ENCODE results near the gene HOXB3. TPM values are rescaled to one million over a fixed set of nuclear protein-coding genes. Genes with fewer than 3 reads are reported as not detected.
"Not testable (repeated sequence)": the region's sequence is repeated elsewhere in the genome, so short reads cannot be mapped to it uniquely, and the experiment has no call there.

HOXB3 gene
- total RNA-seq, 6 donors from 2014 or later = 2.9 to 12.6 (median 7.9) TPM

GRCh38 chr17:48513097-48513496 lies 76.9 kb downstream of the HOXB3 start:
- ATAC-seq (ENCODE audit: low FRiP score in 2 of 2) (no peak), DNase-seq (no peak)
- Histone ChIP-seq H3K27ac (no peak overlapping the region), H3K27me3 (no peaks in the 10 kb centered on the region), H3K9me3 (no peaks in the 10 kb centered on the region), H3K4me3 (no peak overlapping the region), H3K36me3 (no peaks in the 10 kb centered on the region), H3K4me1 (peaks cover 0 to 4% (median 2%) of the 10 kb centered on the region in 4 donors)
- TF ChIP-seq POLR2A (IDR thresholded peaks at IDR 0.05) = no peak
- no peak for TF ChIP-seq POLR2AphosphoS5 (IDR thresholded peaks at IDR 0.05)
- 47 to 73% methylated on average over 7 of the region's 7 CpGs for WGBS, 2 donors

DNA sequence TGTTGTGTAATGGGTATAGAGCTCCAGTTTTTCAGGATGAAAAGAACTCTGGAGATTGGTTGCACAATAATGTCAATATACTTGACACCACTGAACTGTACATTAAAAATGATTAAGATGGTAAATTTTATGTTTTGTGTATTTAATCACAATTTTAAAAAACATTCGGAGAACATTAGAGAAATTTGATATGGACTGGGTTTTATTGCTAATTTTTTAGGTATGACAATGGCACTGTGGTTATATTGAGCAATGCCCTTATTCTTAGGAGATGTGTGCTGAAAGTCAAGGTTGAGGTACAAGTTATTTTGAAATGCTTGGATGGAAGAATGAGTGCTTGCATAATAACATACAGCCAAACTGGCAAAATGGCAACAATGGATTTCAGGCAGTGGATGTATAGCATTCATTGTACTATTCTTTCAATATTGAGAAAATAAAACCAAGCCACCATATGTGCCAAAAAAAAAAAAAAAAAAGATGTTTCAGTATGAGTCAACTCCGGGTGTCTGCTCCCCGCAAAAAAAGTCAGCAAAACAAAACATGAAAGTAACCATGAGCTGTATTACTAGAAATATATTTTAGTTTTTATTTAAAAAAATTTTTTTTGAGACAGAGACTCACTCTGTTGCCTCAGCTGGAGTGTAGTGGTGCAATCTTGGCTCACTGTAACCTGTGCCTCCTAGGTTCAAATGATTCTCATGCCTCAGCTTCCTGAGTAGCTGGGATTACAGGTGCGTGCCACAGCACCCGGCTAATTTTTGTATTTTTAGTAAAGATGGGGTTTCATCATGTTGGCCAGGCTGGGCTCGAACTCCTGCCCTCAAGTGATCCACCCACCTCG lies 79.1 kb downstream of the HOXB3 start:
- Histone ChIP-seq H3K9me3 (no peaks in the 10 kb centered on the region), H3K4me1 (peaks cover 0 to 4% (median 2%) of the 10 kb centered on the region in 4 donors), H3K27ac (no peak overlapping the region), H3K36me3 (no peaks in the 10 kb centered on the region), H3K27me3 (no peaks in the 10 kb centered on the region), H3K4me3 (no peak overlapping the region)
- ATAC-seq (ENCODE audit: low FRiP score in 2 of 2) = no peak
- WGBS, 2 donors = 74 to 85% methylated on average over 7 of the region's 7 CpGs
- no peak for DNase-seq
- no peak for TF ChIP-seq POLR2A (IDR thresholded peaks at IDR 0.05)
- TF ChIP-seq EP300 (IDR thresholded peaks at IDR 0.05) = no peak
- TF ChIP-seq POLR2AphosphoS5 (IDR thresholded peaks at IDR 0.05) = no peak

- no peak overlapping the region for H3K27ac ChIP-seq
- H3K4me1 ChIP-seq = peaks cover 0 to 4% (median 2%) of the 10 kb centered on the region in 4 donors
- DNase-seq (no peak), ATAC-seq (ENCODE audit: low FRiP score in 2 of 2) (no peak)
- no peak overlapping the region for H3K4me3 ChIP-seq
- no peak for TF ChIP-seq POLR2AphosphoS5 (IDR thresholded peaks at IDR 0.05)
- TF ChIP-seq CTCF (IDR thresholded peaks at IDR 0.05) = no peak
- TF ChIP-seq POLR2A (IDR thresholded peaks at IDR 0.05) = no peak
- no peak for TF ChIP-seq EP300 (IDR thresholded peaks at IDR 0.05)
- H3K9me3 ChIP-seq = no peaks in the 10 kb centered on the region
- WGBS, 2 donors = 67 to 77% methylated on average over 2 of the region's 2 CpGs
- H3K36me3 ChIP-seq = no peaks in the 10 kb centered on the region
- H3K27me3 ChIP-seq = no peaks in the 10 kb centered on the region
These were observed 79.7 kb downstream of the HOXB3 start for GRCh38 chr17:48510381-48510760.

GRCh38 chr17:48509708-48510107 lies 80.3 kb downstream of the HOXB3 start:
- not testable (repeated sequence) for H3K27me3 ChIP-seq; DNase-seq; H3K36me3 ChIP-seq; H3K4me3 ChIP-seq; H3K9me3 ChIP-seq; H3K27ac ChIP-seq; ATAC-seq (ENCODE audit: low FRiP score in 2 of 2); H3K4me1 ChIP-seq
- 86% methylated on average over 7 of the region's 7 CpGs for WGBS, 2 donors

- no peaks in the 10 kb centered on the region for H3K36me3 ChIP-seq
- H3K27ac ChIP-seq = no peak overlapping the region
- no peak overlapping the region for H3K4me3 ChIP-seq
- WGBS, 2 donors = 62 to 80% methylated on average over 5 of the region's 5 CpGs
- no peaks in the 10 kb centered on the region for H3K9me3 ChIP-seq
- no peaks in the 10 kb centered on the region for H3K27me3 ChIP-seq
- ATAC-seq (ENCODE audit: low FRiP score in 2 of 2) (no peak), DNase-seq (no peak)
- no peaks in the 10 kb centered on the region for H3K4me1 ChIP-seq
- TF ChIP-seq CTCF (IDR thresholded peaks at IDR 0.05) = no peak
- no peak for TF ChIP-seq POLR2A (IDR thresholded peaks at IDR 0.05)
- no peak for TF ChIP-seq EP300 (IDR thresholded peaks at IDR 0.05)
- no peak for TF ChIP-seq POLR2AphosphoS5 (IDR thresholded peaks at IDR 0.05)
These were observed 83.8 kb downstream of the HOXB3 start for GRCh38 chr17:48506246-48506645.

DNA sequence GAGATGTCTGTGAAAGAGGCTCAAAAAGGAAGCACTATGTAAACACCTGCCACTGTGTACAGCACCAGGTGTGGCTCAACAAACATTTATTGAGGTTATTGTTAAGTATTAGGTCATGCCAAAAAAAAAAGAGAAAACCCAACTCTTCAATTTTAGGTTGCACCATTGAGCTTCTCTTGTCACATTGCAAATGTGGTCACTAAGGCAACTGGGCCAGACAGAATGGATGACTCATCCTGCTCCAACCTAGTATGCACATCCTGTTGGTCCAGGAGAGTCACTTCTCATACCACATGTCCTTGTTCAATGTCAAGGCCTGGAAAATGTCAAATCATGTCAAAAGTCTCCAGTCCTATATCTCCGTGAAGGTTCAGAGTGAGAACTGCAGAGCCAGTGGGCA lies 84.3 kb downstream of the HOXB3 start:
- TF ChIP-seq CTCF (IDR thresholded peaks at IDR 0.05) (no peak), EP300 (IDR thresholded peaks at IDR 0.05) (no peak), POLR2A (IDR thresholded peaks at IDR 0.05) (no peak), POLR2AphosphoS5 (IDR thresholded peaks at IDR 0.05) (no peak)
- Histone ChIP-seq H3K27ac (no peak overlapping the region), H3K27me3 (no peaks in the 10 kb centered on the region), H3K4me3 (no peak overlapping the region), H3K4me1 (no peaks in the 10 kb centered on the region), H3K36me3 (no peaks in the 10 kb centered on the region), H3K9me3 (no peaks in the 10 kb centered on the region)
- no peak for DNase-seq
- peak in 1 of 2 donors; percentile 81 for ATAC-seq (ENCODE audit: low FRiP score in 2 of 2)
- WGBS, 2 donors = 43 to 59% methylated on average over 1 of the region's 1 CpG

Measured in upper lobe of left lung (tissue), 6 donors.